Fibroblast of the conjunctiva (primary cell): ENCODE data around the gene DSTYK.
A peak's percentile ranks its signal among the peaks of the same experiment; 100 is the strongest.

Experiments used
- DNase-seq: peaks from one replicate; pipeline ENCODE4 v3.0.0-alpha.2; 2010; ENCODE audit warnings: low read depth

DSTYK gene

GRCh38 chr1:205211169-205211838 is at the start of gene DSTYK:
Gene DSTYK (minus strand): TSS chr1:205211702. CDS start chr1:205211535, 167 bp downstream.
- DNase-seq: peak; percentile 95

- DNase-seq: no peak
These were observed 48.5 kb upstream of the DSTYK start for GRCh38 chr1:205259998-205260397.

- DNase-seq: no peak
These were observed 47.9 kb upstream of the DSTYK start for GRCh38 chr1:205259324-205259832.

GRCh38 chr1:205258719-205259118 is 47.2 kb upstream of the DSTYK start:
- no peak for DNase-seq

- no peak for DNase-seq
These were observed 46.8 kb upstream of the DSTYK start for GRCh38 chr1:205258261-205258691.

- DNase-seq: no peak
These were observed 46.2 kb upstream of the DSTYK start for GRCh38 chr1:205257735-205258134.

- DNase-seq: no peak
These were observed 45.6 kb upstream of the DSTYK start for GRCh38 chr1:205256951-205257625.

- peak; percentile 72 for DNase-seq
These were observed 44.7 kb upstream of the DSTYK start for GRCh38 chr1:205255941-205256780.

- DNase-seq: no peak
These were observed 40.1 kb upstream of the DSTYK start for GRCh38 chr1:205251576-205251975.

GRCh38 chr1:205250699-205251098 is 39.2 kb upstream of the DSTYK start:
- DNase-seq: no peak

GRCh38 chr1:205249651-205250050 is 38.1 kb upstream of the DSTYK start:
- DNase-seq: no peak

GRCh38 chr1:205248793-205249601 is 37.5 kb upstream of the DSTYK start:
- DNase-seq: peak; percentile 52

GRCh38 chr1:205247130-205247921 is 35.8 kb upstream of the DSTYK start:
- DNase-seq: no peak

- DNase-seq: no peak
These were observed 35.0 kb upstream of the DSTYK start for GRCh38 chr1:205246351-205247119.

- no peak for DNase-seq
These were observed 33.6 kb upstream of the DSTYK start for GRCh38 chr1:205245096-205245495.

GRCh38 chr1:205244384-205244783 is 32.9 kb upstream of the DSTYK start:
- no peak for DNase-seq

- no peak for DNase-seq
These were observed 32.1 kb upstream of the DSTYK start for GRCh38 chr1:205243350-205244191.

- DNase-seq: no peak
These were observed 30.0 kb upstream of the DSTYK start for GRCh38 chr1:205241366-205242030.

- DNase-seq: no peak
These were observed 29.1 kb upstream of the DSTYK start for GRCh38 chr1:205240569-205240968.
